ENCODE data around the gene C1orf141.

C1orf141 gene

DNA sequence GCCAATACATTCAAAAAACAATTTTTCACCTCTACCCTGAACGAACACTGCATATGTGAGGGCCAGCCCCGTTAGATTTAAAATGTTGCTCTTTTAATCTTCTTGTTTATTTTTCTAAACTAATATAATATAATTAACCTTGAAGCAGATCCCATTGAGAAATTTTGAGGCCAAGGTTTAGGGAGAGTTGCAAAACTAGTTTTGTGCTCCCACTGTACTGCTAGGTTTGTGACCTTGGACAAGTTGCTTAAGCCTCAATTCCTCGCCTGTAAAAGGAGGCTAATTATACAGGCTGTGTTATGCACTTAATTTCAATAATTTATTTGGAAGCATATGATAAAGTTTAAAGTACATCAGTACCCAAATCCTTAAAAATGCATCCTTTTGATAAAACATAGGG lies 35.2 kb upstream of the C1orf141 start:
- TF ChIP-seq CTCF (IDR thresholded peaks at IDR 0.05; ENCODE audit: low read depth, low read length): no peak
- no peak overlapping the region for H3K4me3 ChIP-seq (ENCODE audit: low read depth, low read length)

- H3K4me3 ChIP-seq (ENCODE audit: low read depth, low read length): no peak overlapping the region
- no peak for TF ChIP-seq CTCF (IDR thresholded peaks at IDR 0.05; ENCODE audit: low read depth, low read length)
Observed at GRCh38 chr1:67169496-67169895, 34.7 kb upstream of the C1orf141 start.

DNA sequence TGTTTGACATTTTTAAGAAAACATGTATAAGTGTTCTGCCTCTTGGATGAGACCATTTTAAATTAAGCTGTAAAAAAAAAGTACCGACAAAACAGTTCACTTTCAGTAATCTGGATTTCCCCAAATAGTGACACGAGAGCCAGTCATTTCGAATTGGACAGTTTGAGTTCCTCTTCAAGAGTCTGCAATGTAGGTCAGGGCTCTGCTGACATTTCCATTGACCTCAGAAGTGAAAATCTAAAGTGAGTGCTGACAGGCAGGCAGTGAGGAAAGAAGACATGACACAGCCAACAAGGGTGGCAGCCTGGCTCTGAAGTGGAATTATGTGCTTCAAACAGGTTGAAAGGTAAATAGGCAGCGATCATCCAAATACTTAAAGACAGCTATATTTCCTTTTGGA lies 31.4 kb upstream of the C1orf141 start, which contains the start of gene IL23R:
TSS of gene IL23R (plus strand) at position 259 of the 400 bp plus-strand sequence. CDS start 1,667 bp downstream, outside the sequence.
- TF ChIP-seq CTCF (IDR thresholded peaks at IDR 0.05; ENCODE audit: low read depth, low read length): no peak
- H3K4me3 ChIP-seq (ENCODE audit: low read depth, low read length): no peak within 1 kb of the TSS

DNA sequence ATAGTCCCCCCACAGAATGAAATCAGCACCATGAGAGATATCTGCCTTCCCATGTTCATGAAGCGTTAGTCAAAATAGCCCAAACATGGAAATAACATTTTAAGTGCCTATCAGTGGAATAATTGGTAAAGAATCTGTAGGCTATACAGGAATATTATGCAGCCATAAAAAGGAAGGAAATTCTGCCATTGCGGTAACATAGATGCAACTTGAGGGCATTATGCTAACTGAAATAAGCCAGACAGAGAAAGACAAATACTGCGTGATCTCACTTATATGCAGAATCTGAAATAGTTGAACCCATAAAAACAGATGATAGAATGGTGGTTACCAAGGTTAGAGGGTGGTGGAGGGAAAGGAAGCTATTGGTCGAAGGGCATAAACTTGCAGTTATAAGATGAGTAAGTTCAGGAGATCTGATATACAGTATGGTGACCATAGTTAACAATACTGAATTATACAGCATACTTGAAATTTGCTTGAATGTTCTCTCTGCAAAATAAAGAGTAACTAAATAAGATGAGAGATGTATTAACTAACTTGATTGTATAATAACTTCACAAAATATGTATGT lies 30.8 kb upstream of the C1orf141 start:
- H3K4me3 ChIP-seq (ENCODE audit: low read depth, low read length): no peak overlapping the region
- no peak for TF ChIP-seq CTCF (IDR thresholded peaks at IDR 0.05; ENCODE audit: low read depth, low read length)

DNA sequence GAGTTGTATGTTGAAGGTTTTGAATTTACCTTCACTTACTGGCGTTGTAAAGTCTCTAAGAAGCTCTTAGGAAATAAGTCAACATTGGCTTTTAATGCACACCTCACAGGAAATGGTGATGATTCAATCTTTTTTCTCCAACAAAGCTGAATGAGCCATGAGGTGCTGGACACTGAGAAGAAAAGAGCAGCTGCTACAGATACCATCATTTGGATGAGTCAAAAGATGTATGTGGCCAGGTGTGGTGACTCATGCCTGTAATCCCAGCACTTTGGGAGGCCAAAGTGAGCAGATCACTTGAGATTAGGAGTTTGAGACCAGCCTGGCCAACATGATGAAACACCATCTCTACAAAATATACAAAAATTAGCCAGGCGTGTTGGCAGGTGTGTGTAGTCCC lies 28.2 kb upstream of the C1orf141 start:
- no peak overlapping the region for H3K4me3 ChIP-seq (ENCODE audit: low read depth, low read length)
- TF ChIP-seq CTCF (IDR thresholded peaks at IDR 0.05; ENCODE audit: low read depth, low read length): no peak

DNA sequence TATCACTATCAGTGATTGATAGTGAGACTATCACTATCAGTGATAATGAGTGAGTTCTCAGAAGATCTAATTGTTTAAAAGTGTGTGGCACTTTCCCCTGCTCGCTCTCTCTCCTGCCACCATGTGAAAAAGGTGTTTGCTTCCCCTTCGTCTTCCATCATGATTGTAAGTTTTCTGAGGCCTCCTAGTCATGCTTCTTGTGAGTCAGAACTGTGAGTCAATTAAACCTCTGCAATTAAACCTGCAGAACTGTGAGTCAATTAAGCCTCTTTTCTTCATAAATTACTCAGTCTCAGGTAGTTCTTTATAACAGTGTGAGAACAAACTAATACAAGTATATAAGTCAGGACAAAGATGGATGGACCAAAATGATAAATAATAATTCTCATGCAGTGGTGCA lies 24.5 kb upstream of the C1orf141 start:
- no peak for TF ChIP-seq CTCF (IDR thresholded peaks at IDR 0.05; ENCODE audit: low read depth, low read length)
- H3K4me3 ChIP-seq (ENCODE audit: low read depth, low read length): no peak overlapping the region

- TF ChIP-seq CTCF (IDR thresholded peaks at IDR 0.05; ENCODE audit: low read depth, low read length): no peak
- H3K4me3 ChIP-seq (ENCODE audit: low read depth, low read length): no peak overlapping the region
Observed at GRCh38 chr1:67158401-67158800, 23.6 kb upstream of the C1orf141 start.
